ENCODE measurements around the gene XAF1.
"Not testable (repeated sequence)": the region's sequence is repeated elsewhere in the genome, so short reads cannot be mapped to it uniquely, and the experiment has no call there.

The XAF1 gene

GRCh38 chr17:6812295-6812694 lies 56.4 kb downstream of the XAF1 start:
- Histone ChIP-seq H3F3A (ENCODE audit: low read depth) (no peaks in the 10 kb centered on the region), H3K4me1 (ENCODE audit: insufficient read depth, low read length, poor library complexity, severe bottlenecking) (no peaks in the 10 kb centered on the region), H3K4me2 (ENCODE audit: low read depth, low read length, poor library complexity, severe bottlenecking) (no peak overlapping the region), H3K9me3 (ENCODE audit: insufficient read depth, low read depth, low read length) (no peaks in the 10 kb centered on the region), H3K27me3 (ENCODE audit: insufficient read depth, low read length, poor library complexity, severe bottlenecking) (no peaks in the 10 kb centered on the region), H3K9ac (ENCODE audit: low read depth, low read length, poor library complexity, severe bottlenecking) (no peak overlapping the region), H4K20me1 (ENCODE audit: insufficient read depth, low read length, poor library complexity, severe bottlenecking) (no peaks in the 10 kb centered on the region), H3K9me2 (replicated peaks; ENCODE audit: low read depth, low read length) (no peaks in the 10 kb centered on the region), H2AFZ (ENCODE audit: low read length) (no peak overlapping the region), H3K4me3 (ENCODE audit: low read length, poor library complexity, severe bottlenecking) (no peak overlapping the region), H3K79me2 (ENCODE audit: insufficient read depth, low read length) (no peaks in the 10 kb centered on the region), H3K36me3 (ENCODE audit: insufficient read depth, low read length) (no peaks in the 10 kb centered on the region)
- TF ChIP-seq, protein P1, sequence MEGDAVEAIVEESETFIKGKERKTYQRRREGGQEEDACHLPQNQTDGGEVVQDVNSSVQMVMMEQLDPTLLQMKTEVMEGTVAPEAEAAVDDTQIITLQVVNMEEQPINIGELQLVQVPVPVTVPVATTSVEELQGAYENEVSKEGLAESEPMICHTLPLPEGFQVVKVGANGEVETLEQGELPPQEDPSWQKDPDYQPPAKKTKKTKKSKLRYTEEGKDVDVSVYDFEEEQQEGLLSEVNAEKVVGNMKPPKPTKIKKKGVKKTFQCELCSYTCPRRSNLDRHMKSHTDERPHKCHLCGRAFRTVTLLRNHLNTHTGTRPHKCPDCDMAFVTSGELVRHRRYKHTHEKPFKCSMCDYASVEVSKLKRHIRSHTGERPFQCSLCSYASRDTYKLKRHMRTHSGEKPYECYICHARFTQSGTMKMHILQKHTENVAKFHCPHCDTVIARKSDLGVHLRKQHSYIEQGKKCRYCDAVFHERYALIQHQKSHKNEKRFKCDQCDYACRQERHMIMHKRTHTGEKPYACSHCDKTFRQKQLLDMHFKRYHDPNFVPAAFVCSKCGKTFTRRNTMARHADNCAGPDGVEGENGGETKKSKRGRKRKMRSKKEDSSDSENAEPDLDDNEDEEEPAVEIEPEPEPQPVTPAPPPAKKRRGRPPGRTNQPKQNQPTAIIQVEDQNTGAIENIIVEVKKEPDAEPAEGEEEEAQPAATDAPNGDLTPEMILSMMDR (conservative IDR thresholded peaks at IDR 0.05; ENCODE audit: low read length), result no peak
- no peak for TF ChIP-seq EZH2phosphoT487 (IDR thresholded peaks at IDR 0.05; ENCODE audit: borderline replicate concordance)

DNA sequence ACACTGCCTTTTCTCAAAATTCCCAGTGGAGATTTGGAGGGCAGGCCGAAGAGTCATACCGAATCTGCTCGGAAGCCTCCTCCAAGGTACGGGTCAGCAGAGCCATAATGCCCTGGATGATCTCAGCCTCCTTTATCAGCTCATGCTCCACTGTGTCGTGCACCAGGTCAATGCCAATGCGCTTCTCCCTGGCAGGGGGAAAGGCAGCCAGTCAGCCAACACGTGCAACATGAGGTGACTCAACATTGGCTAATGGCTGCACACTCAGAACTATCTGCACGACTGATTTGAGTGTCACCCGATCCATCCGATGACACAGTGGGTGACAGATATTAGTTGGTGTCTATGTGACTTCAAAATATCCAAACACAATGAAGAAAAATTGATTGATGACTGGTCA lies 59.9 kb downstream of the XAF1 start:
- H3K36me3 ChIP-seq (ENCODE audit: insufficient read depth, low read length), result no peaks in the 10 kb centered on the region
- no peak overlapping the region for H2AFZ ChIP-seq (ENCODE audit: low read length)
- no peak overlapping the region for H3K9ac ChIP-seq (ENCODE audit: low read depth, low read length, poor library complexity, severe bottlenecking)
- TF ChIP-seq EZH2phosphoT487 (IDR thresholded peaks at IDR 0.05; ENCODE audit: borderline replicate concordance), result no peak
- TF ChIP-seq, protein P1 (conservative IDR thresholded peaks at IDR 0.05; ENCODE audit: low read length), result no peak
- H3K4me3 ChIP-seq (ENCODE audit: low read length, poor library complexity, severe bottlenecking), result no peak overlapping the region
- H3K79me2 ChIP-seq (ENCODE audit: insufficient read depth, low read length), result no peaks in the 10 kb centered on the region
- H3K9me3 ChIP-seq (ENCODE audit: insufficient read depth, low read depth, low read length), result no peaks in the 10 kb centered on the region
- no peaks in the 10 kb centered on the region for H3K9me2 ChIP-seq (replicated peaks; ENCODE audit: low read depth, low read length)
- H3K4me2 ChIP-seq (ENCODE audit: low read depth, low read length, poor library complexity, severe bottlenecking), result no peak overlapping the region
- H3F3A ChIP-seq (ENCODE audit: low read depth), result no peaks in the 10 kb centered on the region
- no peaks in the 10 kb centered on the region for H3K27me3 ChIP-seq (ENCODE audit: insufficient read depth, low read length, poor library complexity, severe bottlenecking)
- H4K20me1 ChIP-seq (ENCODE audit: insufficient read depth, low read length, poor library complexity, severe bottlenecking), result no peaks in the 10 kb centered on the region
- H3K4me1 ChIP-seq (ENCODE audit: insufficient read depth, low read length, poor library complexity, severe bottlenecking), result no peaks in the 10 kb centered on the region

GRCh38 chr17:6816368-6816767 lies 60.5 kb downstream of the XAF1 start:
- not testable (repeated sequence) for H3K4me3 ChIP-seq (ENCODE audit: low read length, poor library complexity, severe bottlenecking); H4K20me1 ChIP-seq (ENCODE audit: insufficient read depth, low read length, poor library complexity, severe bottlenecking); H3K4me1 ChIP-seq (ENCODE audit: insufficient read depth, low read length, poor library complexity, severe bottlenecking); H3F3A ChIP-seq (ENCODE audit: low read depth); H3K36me3 ChIP-seq (ENCODE audit: insufficient read depth, low read length); H3K9ac ChIP-seq (ENCODE audit: low read depth, low read length, poor library complexity, severe bottlenecking); H3K79me2 ChIP-seq (ENCODE audit: insufficient read depth, low read length); H2AFZ ChIP-seq (ENCODE audit: low read length); H3K9me2 ChIP-seq (replicated peaks; ENCODE audit: low read depth, low read length); H3K4me2 ChIP-seq (ENCODE audit: low read depth, low read length, poor library complexity, severe bottlenecking); H3K27me3 ChIP-seq (ENCODE audit: insufficient read depth, low read length, poor library complexity, severe bottlenecking); H3K9me3 ChIP-seq (ENCODE audit: insufficient read depth, low read depth, low read length)

DNA sequence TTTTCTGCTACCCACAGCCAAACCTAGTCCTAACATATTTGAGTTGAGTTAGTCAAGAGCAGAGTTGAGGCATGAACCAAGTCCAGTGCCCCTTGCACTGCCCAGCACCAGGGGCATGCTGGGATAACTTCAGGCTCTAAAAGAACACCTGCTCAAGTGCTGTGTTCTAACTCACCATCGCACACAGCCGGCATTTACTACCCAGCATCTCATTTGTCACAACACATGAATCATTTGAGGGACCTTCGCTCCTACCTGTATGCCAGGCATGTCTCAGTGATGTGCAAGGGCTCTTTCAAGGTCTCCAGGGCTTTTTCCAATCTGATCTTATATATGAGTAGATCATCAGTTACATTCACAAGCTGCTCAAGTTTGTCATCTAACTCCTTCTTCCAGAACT lies 63.1 kb downstream of the XAF1 start:
- Histone ChIP-seq H3K9ac (ENCODE audit: low read depth, low read length, poor library complexity, severe bottlenecking) (no peak overlapping the region), H4K20me1 (ENCODE audit: insufficient read depth, low read length, poor library complexity, severe bottlenecking) (no peaks in the 10 kb centered on the region), H3K27me3 (ENCODE audit: insufficient read depth, low read length, poor library complexity, severe bottlenecking) (no peaks in the 10 kb centered on the region), H3F3A (ENCODE audit: low read depth) (no peaks in the 10 kb centered on the region), H3K4me2 (ENCODE audit: low read depth, low read length, poor library complexity, severe bottlenecking) (no peak overlapping the region), H2AFZ (ENCODE audit: low read length) (no peak overlapping the region), H3K4me3 (ENCODE audit: low read length, poor library complexity, severe bottlenecking) (no peak overlapping the region), H3K4me1 (ENCODE audit: insufficient read depth, low read length, poor library complexity, severe bottlenecking) (no peaks in the 10 kb centered on the region), H3K9me3 (ENCODE audit: insufficient read depth, low read depth, low read length) (no peaks in the 10 kb centered on the region), H3K36me3 (ENCODE audit: insufficient read depth, low read length) (no peaks in the 10 kb centered on the region), H3K9me2 (replicated peaks; ENCODE audit: low read depth, low read length) (no peaks in the 10 kb centered on the region), H3K79me2 (ENCODE audit: insufficient read depth, low read length) (no peaks in the 10 kb centered on the region)
- TF ChIP-seq EZH2phosphoT487 (IDR thresholded peaks at IDR 0.05; ENCODE audit: borderline replicate concordance), result no peak
- TF ChIP-seq, protein P1 (conservative IDR thresholded peaks at IDR 0.05; ENCODE audit: low read length), result no peak

Measured in Loucy (cell line).